SH-SY5Y (cell line): ENCODE measurements around the gene TNFSF11.

Experiments
- GATA2 ChIP-seq: IDR thresholded peaks from 2 replicates; pipeline ENCODE4 v1.6.1; 2011; ENCODE audit warnings: mild to moderate bottlenecking, low read depth, low read length
- GATA3 ChIP-seq: IDR thresholded peaks from 2 replicates; pipeline ENCODE4 v1.6.1; 2011; ENCODE audit warnings: low read depth, mild to moderate bottlenecking, low read length, moderate library complexity

Gene TNFSF11

DNA sequence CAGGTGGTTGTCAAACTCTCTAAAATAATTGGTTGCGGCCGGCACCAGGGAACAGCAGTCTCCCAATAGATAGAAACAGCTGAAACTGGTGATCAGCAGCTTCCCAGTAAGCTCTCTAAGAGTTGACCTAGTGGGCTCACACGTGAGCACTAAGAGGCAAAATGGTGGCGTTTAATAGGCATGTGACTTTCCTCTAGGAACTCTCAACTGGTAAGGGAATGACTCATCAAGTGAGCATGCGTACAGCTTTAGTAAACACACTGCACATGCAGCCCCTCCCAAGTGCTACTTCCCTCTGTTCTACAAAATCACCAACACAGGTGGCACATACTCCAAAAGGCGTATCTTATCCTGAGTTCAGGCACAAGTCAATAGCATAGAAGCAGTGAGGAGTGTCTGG lies 41.7 kb downstream of the TNFSF11 start:
- TF ChIP-seq GATA2, result no peak

DNA sequence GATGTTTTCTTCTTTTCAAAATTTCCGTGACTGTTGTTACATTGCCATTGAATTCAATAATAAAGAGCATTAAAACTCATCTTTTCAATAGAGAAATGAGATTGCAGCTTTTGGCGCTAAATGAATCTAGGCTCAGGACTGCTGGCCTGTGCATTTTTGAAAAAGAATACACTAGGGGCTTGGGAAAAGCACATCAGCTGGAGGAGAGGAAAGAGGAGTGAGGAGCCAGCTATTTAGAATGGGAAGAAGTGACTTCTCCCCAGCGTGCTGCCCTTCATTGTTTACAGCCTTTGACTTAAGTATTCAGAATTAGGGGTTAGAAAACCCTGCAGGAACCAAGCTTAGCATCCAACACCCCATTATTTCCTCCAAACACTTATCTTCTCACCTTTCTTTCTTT lies 43.3 kb downstream of the TNFSF11 start:
- TF ChIP-seq GATA3 (no peak), GATA2 (no peak)

DNA sequence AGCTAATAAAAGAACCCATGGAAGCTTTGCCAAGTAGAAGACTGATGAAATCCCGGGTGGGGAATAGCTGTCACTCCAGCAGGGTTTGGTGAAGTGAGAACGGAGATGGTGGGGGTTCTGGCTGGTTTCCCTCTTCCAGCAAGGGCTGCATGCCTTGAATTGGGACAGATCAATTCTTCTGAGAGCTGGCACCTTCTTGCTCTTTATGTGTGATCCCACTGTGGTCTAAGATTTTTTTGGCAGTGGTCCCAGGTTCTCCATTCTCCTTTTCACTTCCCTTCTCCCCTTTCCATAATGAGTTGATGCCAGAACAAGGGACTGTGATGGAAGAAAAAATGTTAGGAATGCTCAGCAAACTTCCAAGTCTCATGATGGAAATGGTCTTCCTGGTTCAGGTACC lies 50.0 kb downstream of the TNFSF11 start:
- TF ChIP-seq GATA3 (no peak), GATA2 (no peak)

GRCh38 chr13:42625611-42626010 lies 51.7 kb downstream of the TNFSF11 start:
- no peak for TF ChIP-seq GATA3
- no peak for TF ChIP-seq GATA2

GRCh38 chr13:42626176-42626860 lies 52.4 kb downstream of the TNFSF11 start:
- TF ChIP-seq GATA3 (no peak), GATA2 (no peak)

GRCh38 chr13:42628666-42629065 lies 54.7 kb downstream of the TNFSF11 start:
- TF ChIP-seq GATA3 (no peak), GATA2 (no peak)

GRCh38 chr13:42631181-42631580 lies 57.2 kb downstream of the TNFSF11 start:
- TF ChIP-seq GATA2 (no peak), GATA3 (no peak)

DNA sequence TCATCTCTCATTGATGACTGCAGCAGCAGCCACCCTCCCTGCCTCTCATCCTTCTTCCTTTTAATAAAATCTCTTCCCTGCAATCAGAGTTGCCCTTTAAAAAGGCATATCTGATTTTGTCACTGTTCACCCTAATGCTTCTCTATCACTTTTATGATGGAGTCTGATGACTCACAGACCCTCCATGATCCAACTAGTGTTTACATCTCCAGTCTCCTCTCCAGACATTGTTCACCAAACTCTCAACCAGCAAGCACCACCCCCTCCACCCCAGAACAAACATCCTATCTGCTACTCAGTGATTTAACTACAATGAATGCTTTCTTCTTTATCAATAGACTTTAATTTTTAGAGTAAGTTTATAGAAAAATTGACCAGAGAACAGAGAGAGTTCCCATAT lies 59.5 kb downstream of the TNFSF11 start:
- TF ChIP-seq GATA2 (no peak), GATA3 (no peak)

DNA sequence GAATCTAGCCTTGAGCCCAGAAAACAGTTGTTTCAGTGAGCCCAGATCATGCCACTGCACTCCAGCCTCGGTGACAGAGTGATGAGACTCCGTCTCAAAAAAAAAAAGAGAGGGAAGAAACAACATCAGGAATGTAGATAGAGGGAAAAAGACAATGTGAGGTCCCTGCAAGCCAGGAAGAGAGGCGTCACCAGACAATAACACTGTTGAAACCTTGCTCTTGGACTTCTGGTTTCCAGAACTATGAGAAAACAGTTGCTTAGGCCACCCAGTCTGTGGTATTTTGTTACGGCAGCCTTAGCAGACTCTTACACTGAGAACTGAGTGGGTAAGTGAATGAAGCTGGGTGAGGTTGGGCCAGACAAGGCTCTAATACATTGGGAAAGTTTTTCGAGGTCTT lies 64.1 kb downstream of the TNFSF11 start:
- TF ChIP-seq GATA2 (no peak), GATA3 (no peak)

DNA sequence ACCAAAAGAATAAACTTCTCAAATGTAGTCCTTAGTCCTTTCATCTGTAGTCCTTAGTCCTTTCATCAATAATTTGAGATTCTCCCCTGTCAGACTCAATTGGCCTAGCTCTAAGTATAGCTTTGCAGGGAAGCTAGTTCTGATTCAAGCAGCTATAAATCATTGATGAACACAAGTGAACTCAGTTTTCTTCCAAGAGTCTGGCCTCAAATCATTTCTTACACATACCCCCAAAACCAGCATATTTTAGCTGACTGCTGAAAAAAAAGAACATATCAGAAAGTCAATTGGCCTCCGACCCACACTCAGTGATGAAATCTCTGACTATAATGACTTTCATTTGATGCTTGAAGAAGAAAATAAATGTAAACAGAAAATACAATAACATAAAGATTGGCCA lies 64.9 kb downstream of the TNFSF11 start:
- no peak for TF ChIP-seq GATA3
- TF ChIP-seq GATA2, result no peak

GRCh38 chr13:42643076-42643475 lies 69.1 kb downstream of the TNFSF11 start:
- TF ChIP-seq GATA2 (no peak), GATA3 (no peak)

DNA sequence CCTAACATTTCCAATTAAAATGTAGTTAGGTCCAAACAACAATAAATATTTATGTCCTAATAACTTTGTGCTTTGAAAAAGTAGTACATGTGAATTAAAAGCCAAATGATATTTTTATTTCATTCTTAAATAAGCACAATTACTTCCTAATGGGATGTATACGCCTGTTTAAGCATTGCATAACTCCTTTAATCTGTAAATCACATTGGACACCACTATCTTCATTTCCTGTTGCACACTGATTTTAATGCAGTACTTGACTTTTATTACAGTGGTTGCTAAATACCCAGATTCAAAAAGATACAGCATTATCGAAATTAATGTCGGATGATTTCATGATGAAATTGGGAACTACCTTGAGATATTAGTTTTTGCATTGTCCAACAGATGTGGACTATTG lies 70.9 kb downstream of the TNFSF11 start:
- TF ChIP-seq GATA3, result no peak
- no peak for TF ChIP-seq GATA2

GRCh38 chr13:42645717-42646116 lies 71.8 kb downstream of the TNFSF11 start:
- TF ChIP-seq GATA2, result no peak
- TF ChIP-seq GATA3, result no peak

DNA sequence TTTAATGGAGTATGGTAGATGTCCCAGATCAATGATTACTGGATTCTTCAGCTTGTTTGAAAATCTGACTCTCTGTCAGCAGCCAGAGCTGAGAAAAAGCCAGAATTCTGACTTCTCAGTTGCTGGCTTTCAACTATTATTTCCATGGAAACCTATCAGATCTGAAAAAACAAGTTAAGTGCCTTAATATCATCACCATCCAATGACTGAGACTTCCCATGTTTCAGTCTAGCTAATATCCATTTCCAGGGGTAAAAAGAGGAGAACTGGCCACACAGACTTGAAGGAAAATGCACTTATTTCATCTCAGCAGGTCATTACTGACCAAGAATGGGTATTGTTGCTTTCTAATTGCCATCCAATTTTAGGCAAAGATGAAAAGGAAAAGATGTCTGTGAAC lies 75.2 kb downstream of the TNFSF11 start:
- TF ChIP-seq GATA3 (no peak), GATA2 (no peak)

GRCh38 chr13:42649831-42650230 lies 75.9 kb downstream of the TNFSF11 start:
- TF ChIP-seq GATA2, result no peak
- no peak for TF ChIP-seq GATA3

- TF ChIP-seq GATA3, result no peak
- TF ChIP-seq GATA2, result no peak
Measured at GRCh38 chr13:42650506-42650905, 76.6 kb downstream of the TNFSF11 start.
